Stimulated activated CD8-positive, alpha-beta memory T cell treated with anti-CD3 and anti-CD28 coated beads, Interleukin-15, amount 100 ng/mL, for 1 hour (primary cell): ENCODE data around the gene USP7.
"Not testable (repeated sequence)": the region's sequence is repeated elsewhere in the genome, so short reads cannot be mapped to it uniquely, and the experiment has no call there.

Experiments used
- DNase-seq: peaks from one replicate; pipeline ENCODE4 v3.0.0-alpha.2; 2020; ENCODE audit warnings: low read depth

The USP7 gene

DNA sequence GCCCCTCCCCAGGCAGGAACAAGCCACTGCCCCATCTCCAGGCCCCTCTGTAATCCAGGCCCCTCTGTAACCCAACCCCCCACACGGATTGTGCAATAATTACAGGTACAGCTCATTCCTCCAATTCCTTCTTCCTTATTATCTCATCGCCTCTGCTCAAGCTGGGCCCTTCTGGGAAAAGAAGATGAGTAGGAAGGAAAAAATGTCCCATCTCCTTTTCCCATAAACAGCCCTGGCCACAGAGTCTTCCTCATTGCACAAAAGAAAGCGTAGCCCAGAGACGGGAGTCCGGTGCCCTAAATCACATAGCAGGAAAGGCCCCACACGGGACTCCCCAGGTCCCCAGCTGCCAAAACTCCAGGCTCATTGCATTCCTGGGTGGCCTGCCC is 85.2 kb downstream of the USP7 start:
- no peak for DNase-seq

DNA sequence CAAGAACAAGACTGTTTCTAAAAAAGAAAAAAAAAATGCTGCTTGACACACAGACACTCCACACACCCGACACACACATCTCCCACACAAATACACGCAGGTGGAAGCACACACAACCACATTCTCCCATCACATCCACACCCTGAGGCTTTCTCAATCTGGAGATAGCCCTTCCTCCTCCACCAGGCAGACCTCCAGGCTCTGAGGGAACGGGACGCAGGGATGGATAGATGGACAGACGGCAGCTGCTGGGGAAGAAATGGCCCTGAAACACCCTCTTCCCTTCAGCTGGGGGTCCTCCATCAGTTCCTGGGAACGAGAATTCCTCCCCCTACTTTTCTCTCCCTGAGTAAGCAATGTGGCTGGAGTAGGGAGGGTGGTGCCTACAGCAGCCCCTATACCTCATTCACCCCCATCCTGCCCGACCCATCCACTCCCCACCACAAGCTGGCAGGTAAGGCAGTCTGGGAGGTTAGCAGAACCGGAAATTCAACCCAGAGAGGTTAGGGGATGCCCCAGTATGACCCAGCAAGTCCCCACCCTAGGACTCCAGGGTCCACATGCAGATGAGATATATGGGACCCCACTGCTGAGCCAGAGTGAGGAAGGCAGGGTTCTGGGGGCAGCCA is 85.7 kb downstream of the USP7 start:
- no peak for DNase-seq

DNA sequence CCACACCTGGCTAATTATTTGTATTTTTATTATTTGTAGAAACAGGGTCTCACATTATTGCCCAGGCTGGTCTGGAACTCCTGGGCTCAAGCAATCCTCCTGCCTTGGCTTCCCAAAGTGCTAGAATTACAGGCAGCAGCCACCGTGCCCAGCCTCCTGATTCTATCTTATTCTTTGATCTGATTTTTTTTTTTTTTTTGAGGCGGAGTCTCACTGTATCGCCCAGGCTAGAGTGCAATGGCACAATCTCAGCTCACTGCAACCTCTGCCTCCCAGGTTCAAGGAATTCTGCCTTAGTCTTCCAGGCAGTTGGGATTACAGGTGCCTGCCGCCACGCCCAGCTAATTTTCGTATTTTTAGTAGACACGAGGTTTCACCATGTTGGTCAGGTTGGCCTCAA is 88.4 kb downstream of the USP7 start:
- DNase-seq, result not testable (repeated sequence)

DNA sequence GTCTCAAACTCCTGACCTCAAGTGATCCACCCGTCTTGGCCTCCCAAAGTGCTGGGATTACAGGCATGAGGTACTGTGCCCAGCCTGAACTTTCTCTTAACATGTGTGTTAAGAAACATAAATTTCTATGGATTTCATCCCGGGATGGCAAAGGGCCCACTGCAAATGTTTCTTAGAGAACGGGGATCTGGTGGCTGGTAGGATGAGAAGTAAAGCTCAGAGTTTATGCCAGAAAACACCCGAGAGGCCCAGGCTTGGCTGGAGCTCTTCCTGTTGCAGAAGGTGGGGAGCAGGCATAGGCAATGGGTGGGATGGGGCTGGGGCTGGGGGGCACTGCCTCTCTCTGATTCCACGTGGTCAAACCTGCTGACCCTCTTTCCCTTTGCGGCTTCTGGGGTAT is 89.3 kb downstream of the USP7 start:
- no peak for DNase-seq

DNA sequence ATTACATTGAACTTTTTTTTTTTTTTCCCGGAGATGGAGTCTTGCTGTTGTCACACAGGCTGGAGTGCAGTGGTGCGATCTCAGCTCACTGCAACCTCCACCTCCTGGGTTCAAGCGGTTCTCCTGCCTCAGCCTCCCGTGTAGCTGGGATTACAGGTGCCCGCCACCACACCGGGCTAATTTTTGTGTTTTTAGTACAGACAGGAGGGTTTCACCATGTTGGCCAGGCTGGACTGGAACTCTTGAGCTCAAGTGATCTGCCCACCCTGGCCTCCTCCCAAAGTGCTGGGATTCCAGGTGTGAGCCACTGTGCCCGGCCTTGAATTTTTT is 89.9 kb downstream of the USP7 start:
- not testable (repeated sequence) for DNase-seq

DNA sequence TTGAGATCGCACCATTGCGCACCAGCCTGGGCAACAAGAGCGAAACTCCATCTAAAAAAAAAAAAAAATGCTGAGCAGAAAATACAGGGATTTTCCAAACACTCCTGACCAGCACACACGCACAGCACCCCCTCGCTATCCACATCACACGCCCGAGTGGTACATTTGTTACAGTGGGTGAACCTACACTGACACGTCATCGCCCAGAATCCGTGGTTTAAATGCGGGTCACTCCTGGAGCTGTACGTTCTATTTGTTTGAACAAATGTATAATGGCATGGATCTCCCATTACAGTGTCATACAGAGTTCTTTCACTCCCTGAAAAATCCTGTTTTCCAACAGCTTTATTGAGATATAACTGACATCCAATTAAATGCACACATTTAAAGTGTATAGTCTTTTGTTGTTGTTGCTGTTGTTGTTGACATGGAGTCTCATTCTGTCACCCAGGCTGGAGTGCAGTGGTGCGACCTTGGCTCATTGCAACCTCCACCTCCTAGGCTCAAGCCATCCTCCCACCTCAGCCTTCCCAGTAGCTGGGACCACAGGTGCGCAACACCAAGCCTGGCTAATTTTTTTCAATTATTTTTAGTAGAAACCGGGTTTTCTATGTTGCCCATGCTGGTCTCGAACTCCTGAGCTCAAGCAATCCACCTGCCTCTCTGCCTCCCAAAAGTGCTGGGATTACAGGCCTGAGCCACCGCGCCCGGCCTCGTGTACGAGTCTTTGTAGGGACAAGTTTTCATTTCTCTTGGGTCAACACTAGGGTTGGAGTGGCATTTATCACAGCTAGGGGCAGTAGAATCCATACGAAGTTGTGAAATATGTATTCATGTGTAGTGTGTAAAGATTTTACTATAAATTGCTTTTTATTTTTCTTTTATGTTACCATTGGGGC is 90.5 kb downstream of the USP7 start:
- DNase-seq, result no peak

DNA sequence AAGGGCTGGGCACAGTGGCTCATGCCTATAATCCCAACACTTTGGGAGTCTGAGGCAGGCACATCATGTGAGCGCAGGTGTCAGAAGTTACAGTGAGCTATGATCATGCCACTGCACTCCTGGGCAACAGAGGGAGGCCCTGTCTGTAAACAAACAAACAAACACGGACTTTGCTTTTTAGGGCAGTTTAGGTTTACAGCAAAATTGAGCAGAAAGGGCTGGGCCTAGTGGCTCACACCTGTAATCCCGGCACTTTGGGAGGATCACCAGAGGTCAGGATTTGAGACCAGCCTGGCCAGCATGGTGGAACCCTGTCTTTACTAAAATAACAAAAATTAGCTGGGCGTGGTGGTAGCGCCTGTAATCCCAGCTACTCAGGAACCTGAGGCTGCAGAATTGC is 91.6 kb downstream of the USP7 start:
- DNase-seq, result no peak

DNA sequence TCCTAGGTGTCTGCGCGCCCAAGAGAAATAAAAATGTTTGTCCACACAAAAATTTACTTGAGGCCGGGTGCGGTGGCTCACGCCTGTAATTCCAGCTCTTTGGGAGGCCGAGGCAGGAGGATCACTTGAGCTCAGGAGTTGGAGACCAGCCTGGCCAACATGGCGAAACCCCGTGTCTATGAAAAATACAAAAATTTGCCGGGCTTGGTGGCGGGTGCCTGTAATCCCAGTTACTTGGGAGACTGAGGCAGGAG is 93.8 kb downstream of the USP7 start:
- DNase-seq, result not testable (repeated sequence)

DNA sequence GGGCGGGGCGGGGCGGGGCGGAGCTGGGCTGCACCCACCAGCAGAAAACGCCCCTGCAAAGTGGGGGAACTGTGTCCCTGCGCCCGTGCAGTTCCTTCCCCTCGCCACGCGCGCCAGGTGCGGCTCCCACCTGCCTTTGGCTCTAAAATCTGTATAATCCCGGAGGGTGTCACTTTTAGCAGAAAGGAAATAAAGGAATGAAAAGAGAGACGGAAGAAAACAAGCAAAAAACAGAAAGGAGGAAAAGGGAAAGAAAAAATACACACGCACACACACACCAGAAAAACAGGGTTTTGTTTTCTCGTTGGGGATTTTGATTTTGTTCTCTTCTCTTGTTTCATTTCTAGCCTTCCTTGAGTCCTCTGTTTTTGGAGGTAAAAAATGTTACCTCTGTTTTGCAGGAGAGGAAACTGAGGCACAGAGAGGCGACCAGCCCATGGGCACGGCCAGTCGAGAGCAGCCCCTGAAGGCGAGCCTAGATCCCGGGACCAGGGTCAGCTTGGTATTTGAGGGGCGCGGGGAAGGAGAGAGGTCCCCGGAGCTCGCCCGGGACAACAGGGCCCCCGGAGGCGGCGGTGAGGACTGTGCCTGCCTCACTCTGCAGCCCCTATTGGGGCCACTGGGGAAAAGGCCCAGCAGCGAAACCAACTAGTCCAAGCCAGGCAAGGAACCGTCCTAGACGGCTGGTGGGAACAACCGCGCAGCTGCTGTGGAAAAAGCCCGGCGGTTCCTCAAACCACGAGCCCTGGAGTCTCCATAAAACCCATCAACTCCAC is 94.3 kb downstream of the USP7 start:
- DNase-seq, result no peak

DNA sequence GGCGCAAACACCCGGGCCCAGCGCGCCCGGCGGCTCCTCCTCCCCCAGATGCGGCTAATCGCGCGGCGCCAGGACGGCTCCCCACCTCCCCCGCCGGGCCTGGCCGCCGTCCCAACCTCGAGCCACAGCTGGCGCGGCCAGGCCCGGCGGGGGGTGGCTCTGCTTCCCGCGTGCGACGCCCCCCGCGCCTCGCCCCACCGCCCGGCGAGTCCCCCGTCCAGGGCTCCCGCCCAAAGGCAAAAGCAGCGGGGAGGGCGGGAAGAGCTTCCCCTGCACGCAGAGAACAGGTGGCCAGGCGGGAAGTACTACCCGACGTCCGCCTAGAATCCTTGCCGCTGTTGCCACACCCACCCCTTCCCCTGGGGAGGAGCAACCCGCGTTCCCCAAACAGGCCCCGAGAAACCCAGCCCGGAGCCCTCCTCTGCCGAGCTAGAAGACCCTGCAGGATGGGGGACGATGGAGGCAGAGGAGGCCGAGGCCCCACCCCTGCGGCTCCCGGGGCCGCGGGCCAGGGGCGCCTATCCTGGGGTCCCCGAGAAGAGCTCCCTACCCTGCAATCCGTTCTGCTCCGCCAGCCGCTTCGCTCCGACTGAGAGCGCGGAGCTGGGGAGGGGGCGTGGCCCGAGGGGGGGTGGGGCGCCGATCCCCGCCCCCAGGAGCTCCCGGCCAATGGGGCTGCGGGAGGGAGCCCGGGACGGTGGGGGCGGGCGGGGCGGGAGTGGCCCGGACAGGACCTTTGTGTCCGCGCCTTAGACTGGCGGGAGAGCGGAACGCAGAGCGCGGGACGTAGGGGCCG is 95.1 kb downstream of the USP7 start, which contains the start of gene CARHSP1:
CARHSP1 (minus strand) TSS at position 591 of the 796 bp plus-strand sequence. CDS start 9,678 bp downstream, outside the sequence.
- DNase-seq, result peak; percentile 40

DNA sequence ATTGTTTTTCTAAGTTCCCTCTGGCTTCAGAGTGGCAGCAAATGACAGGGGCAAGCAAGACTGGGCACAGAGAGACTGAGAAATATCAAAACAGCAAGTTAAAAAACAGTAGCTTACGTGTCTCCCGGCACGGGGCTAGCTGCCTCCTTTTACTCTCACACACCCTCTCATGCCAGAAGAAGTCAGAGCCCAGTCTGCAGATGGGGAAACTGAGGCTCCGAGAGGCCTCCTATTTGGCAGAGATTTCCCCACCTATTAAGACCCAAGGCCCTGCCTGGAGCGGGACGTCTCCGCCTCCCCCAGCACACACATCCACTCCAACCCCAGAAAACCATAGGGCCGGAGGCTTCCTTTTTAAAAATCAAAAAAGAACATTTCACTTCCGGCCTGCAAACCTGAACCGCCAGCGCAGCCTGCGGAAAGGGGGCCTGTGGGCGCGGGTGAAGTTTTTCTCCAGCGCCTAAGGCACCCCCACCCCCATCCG is 95.7 kb downstream of the USP7 start:
- DNase-seq, result no peak

DNA sequence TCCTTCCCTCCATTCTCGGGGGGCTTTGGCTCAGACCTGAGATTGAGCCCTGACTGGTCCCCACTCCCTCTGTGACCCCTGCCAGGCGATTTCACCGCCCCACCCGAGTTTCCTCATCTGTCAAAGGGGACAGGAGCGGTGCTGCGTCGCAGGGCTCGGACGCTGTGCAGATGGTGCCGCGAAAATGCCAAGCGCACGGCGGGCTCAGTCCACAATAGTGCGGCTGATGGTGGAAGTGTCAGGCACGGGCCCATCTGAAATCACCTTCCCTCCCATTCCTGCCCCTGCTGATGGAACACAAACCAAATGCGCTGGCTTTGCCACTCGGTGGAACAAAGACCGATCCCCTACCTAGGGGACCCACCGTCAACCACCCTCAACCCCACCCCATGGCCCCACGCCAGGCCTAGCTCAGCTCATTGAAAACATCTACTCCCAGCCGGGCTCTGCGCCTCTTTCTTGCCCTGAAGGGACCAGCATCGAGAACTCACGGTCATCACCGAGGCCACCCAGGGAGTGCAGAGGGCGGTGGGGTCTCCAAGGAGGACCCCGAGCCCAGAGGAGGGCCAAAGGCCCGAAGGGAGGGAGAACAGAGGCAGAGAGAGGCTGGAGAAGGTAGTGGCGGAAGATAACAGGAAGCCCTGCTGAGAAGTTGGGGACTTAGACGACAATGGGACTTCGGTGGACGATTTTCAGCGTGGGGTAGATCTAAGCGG is 96.3 kb downstream of the USP7 start:
- no peak for DNase-seq

DNA sequence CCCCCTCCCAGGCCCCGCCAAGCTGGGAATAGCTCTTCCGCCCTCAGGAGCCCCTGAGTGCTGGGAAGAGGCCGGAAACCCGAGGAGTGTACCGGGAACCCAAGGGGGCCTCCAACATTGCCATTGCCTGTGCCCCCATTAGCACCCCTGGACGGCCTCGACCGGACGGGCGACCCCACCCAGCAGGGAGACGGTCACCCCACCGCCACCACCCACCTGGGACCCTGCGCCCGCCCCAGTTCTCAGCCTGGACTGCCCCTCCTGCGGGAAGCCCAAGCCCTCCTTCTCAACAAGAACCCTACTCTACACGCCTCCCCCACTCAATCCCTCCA is 96.9 kb downstream of the USP7 start:
- DNase-seq, result no peak

DNA sequence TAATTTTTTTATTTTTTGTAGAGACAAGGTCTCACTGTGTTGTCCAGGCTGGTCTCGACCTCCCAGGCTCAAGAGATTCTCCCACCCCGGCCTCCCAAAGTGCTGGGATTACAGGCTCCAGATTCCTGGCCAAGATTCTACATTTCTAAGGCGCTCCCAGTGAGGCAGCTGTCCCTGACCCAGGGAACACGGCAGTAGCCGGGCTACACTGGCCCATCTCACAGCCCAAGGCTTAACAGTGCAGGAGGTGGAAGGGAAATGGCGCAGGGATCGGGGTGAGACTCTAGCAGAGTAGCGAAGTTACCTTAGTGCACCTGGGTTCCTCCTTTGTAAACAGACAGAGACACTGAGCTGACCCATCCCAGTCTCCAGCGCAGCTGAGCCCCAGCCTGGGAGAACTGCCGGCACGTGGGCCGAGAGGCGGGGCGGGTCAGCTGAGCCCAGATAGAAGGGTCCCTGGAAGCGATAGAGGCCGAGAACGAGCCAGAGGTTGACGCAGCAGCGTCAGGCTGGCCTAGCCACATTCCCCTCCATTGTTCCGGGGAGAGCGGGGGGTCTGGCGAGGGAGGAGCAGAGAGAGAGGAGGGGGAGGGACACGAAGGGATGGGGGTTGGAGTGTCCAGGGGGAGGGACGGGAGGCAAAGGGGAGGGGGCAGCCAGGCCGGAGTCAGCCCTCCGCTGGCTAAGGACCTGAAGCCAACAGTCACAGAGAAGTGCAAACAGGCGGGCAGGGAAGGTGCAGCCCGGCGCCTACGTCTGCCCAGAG is 97.4 kb downstream of the USP7 start:
- DNase-seq, result no peak

DNA sequence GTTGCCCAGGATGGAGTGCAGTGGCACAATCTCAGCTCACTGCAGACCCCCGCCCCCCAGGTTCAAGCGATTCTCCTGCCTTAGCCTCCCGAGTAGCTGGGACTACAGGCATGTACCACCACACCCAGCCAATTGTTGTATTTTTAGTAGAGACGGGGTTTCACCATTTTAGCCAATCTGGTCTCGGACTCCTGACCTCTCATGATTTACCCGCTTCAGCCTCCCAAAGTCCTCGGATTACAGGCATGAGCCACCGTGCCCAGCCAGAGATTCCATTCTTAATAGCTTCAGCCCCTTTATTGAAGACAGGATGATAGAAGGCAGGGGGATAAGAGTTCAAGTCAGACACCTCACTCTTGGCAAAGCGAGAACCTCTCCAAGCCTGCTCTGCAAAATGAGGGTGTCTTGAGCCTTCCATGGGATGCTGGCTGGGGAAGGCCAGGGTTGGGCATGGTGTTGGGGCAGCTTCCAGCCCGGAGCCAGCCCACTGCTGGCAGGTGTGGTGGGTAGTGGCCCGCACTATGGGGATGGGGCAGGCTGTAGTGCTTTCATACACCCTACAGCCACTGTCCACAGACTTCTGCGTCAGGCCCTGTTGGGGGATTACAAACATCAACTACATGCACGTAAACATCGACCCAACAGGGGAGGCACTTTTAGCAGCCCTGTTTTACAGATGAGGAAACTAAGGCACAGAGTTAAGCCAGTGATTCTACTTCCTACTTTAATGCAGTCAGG is 98.4 kb downstream of the USP7 start:
- no peak for DNase-seq

DNA sequence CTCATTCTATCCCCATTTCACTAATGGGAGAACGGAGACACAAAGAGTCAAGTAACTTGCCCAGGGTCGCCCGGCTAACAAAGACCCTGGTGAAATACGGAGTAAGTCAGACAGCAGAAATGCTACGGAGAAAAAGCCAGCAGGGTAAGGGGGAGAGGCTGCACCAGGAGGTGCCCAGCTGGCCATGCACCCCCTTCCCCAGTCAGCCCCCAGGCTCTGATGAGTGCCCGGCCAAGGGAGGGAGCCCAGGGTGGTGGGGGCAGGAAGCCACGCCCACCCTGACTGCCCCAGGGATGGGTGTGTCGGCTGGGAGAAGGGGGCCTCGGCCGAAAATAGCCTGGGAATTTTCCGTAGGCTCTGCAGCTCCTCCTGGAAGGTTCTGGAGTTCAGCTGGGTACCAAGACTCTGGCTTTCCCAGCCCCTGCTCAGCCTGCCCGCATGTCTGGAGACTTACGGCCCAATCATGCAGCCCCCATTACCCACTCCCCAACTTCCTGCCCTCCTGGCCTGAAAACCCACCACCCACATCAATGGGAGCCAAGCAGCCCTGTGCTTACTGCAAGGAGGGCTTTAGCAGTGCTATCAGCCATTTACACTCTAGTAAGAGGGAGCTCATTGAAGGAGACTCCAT is 99.1 kb downstream of the USP7 start:
- no peak for DNase-seq

DNA sequence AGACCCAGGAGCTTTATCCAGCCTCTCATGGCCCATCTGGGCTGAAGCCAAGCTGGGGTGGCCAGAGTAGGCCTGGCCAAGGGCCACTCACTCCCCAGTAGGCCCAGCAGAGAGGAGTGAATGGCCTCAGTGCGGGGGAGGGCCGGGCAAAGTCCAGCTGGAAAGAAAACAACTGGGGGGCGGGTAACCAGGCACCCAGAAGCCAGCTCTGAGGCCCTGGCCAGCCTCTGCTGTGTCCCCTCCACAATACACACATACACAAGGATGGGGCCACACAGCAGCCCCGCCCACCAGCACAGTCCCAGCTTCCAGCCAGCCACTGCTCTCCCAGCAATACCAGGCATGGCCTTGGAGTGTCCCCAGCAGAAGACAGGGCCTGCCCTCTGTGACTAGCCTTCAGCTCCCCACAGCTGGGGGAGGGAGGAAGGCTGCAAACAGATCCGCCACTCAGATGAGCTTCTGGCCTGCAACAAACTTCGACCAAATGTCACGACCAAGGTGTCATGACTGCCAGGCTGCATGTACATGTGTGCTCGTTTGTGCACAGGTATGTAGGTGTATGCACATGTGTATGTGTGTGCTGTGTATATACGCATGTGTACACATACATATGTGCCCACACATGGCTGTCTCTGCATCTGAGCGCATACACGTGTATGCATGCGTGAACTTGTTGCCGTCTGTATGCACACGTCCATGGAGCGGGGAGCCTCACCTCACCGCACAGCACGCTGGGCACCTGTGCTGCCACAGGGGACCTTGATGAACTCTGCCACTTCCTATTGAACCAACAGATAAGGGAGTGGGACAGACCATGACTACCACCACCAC is 99.9 kb downstream of the USP7 start:
- DNase-seq, result no peak

DNA sequence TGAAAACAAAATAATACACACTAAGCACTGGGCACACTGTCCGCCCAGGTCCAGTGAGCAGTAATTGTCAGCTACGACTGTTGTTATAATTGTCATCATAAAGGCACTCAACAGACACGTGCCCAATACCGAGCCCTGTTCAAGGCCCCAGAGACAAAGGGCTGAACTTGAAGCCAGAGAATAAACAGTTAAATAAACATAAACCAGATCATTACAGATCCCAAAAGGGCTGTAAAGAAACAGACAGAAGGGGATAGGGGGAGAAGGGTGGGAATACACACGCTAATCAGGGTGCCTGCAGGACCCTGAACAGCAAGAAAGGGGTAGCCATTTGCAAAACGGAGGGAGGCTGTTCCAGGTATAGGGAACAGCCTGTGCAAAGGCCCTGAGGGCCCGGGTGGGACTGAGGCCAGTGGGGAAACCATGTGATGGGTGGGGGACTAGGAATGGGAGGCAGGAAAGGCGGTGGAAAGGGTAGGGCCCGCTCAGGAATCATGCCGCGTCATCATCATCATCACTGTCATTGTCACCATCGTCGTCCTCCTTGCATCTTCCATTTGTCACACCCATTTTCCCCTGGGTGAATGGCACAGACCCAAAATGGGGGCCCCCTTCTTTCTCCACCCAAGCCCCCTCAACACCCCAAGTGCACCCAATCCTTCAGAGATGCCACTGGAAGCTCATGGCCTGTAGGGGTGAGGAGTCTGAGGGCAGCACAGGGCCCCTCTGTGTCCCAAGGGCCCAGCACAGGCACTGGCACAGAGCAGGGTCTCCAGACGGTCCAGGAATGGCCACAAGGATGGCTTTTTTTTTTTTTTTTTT is 101.2 kb downstream of the USP7 start:
- DNase-seq, result no peak
